GM10248 (cell line): Measurements from ENCODE around the gene ATP11A.

Source experiments
- CTCF ChIA-PET: fragments of 300-600 bp; sonication (Branson Sonifier 250); formaldehyde crosslinking; extraction: SDS; loops from one replicate; lab custom pipeline; 2021; ENCODE audit warnings: antibody characterized with exemption; lab: Yijun Ruan, JAX
- POLR2A ChIA-PET: fragments of 350-650 bp; sonication (Branson Sonifier 250); formaldehyde crosslinking; extraction: SDS; loops from one replicate; lab custom pipeline; 2020; ENCODE audit warnings: antibody characterized with exemption; lab: Yijun Ruan, JAX
- DNase-seq: peaks from one replicate; pipeline ENCODE4 v3.0.0; 2012; ENCODE audit errors: extremely low spot score
- TF ChIP-seq, protein P1 (sequence below): IDR thresholded peaks from 2 replicates; pipeline ENCODE4 v1.5.1; 2012; ENCODE audit warnings: mild to moderate bottlenecking, low read depth; ENCODE audit errors: extremely low read depth, missing control alignments, control extremely low read depth

The ATP11A gene

GRCh38 chr13:112713517-112714253, 23.8 kb downstream of the ATP11A start:
- CTCF ChIA-PET: no interaction called here
- TF ChIP-seq, protein P1, sequence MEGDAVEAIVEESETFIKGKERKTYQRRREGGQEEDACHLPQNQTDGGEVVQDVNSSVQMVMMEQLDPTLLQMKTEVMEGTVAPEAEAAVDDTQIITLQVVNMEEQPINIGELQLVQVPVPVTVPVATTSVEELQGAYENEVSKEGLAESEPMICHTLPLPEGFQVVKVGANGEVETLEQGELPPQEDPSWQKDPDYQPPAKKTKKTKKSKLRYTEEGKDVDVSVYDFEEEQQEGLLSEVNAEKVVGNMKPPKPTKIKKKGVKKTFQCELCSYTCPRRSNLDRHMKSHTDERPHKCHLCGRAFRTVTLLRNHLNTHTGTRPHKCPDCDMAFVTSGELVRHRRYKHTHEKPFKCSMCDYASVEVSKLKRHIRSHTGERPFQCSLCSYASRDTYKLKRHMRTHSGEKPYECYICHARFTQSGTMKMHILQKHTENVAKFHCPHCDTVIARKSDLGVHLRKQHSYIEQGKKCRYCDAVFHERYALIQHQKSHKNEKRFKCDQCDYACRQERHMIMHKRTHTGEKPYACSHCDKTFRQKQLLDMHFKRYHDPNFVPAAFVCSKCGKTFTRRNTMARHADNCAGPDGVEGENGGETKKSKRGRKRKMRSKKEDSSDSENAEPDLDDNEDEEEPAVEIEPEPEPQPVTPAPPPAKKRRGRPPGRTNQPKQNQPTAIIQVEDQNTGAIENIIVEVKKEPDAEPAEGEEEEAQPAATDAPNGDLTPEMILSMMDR: no peak
- POLR2A ChIA-PET: no interaction called here
- DNase-seq: no peak

GRCh38 chr13:112714376-112715174, 24.7 kb downstream of the ATP11A start:
- POLR2A ChIA-PET: no interaction called here
- CTCF ChIA-PET: no interaction called here
- no peak for DNase-seq
- TF ChIP-seq, protein P1: no peak

DNA sequence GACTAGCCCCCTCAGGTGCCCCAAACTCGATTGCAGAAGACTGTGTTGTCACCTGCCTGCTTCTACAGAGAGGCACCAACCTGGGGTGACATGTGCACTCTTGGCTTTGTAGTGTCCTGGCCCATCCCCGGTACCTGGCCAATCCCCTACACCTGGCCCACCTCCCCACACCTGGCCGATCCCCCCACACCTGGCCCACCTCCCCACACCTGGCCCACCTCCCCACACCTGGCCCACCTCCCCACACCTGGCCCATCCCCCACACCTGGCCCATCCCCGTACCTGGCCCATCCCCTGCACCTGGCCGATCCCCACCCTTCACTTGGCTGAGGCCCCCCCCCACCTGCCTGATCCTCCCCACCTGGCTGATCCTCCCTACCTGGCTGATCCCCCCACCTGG, 25.4 kb downstream of the ATP11A start:
- TF ChIP-seq, protein P1: no peak
- POLR2A ChIA-PET: no interaction called here
- CTCF ChIA-PET: no interaction called here
- no peak for DNase-seq

DNA sequence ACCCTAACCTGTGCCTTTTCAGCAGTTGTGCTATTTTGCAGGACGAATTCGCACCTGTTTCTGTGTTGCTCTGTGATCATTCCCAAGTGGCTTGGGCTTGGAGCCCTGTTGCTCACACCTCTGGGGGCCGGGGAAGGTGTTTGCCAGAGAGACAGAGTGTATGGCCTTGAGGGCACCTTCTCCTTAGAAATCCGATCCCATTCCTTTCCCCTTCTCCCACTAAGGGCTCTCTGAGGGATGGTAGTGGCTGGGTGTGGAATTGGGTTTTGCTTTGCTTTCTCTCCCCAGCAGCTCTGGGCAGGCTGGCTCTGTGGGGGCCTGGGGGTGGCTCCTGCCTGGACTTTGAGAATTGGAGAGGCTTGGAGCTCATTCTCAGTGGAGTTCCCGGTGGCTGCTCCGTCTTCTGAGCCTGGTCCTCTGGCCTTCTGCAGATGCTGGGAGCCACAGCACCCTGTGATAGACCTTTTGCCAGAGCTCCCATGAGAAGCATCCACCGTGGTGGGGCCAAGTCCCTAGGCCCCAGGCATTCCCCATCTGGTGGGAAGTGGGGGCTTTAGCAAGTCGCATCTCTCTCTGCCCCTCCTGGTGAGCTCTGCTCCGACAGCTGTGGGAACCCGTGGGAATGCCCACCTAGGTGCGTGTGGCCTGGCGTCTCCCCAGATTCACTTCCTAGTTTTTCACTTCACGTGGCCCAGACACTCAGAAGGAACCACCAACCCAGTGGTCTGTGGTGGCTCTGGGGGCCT, 26.1 kb downstream of the ATP11A start:
- ChIA-PET POLR2A (no interaction called here), CTCF (interaction anchor here (1.5 kb wide), 1 partner anchor 10 kb away, joined by 4 read pairs; no protein-coding TSS in a partner anchor)
- TF ChIP-seq, protein P1: no peak
- DNase-seq: no peak

GRCh38 chr13:112716461-112716820, 26.6 kb downstream of the ATP11A start:
- DNase-seq: no peak
- ChIA-PET POLR2A (no interaction called here), CTCF (interaction anchor here (1.5 kb wide), 1 partner anchor 10 kb away, joined by 4 read pairs; no protein-coding TSS in a partner anchor)
- TF ChIP-seq, protein P1: no peak

GRCh38 chr13:112716841-112717520, 27.1 kb downstream of the ATP11A start:
- ChIA-PET POLR2A (no interaction called here), CTCF (interaction anchor here (1.5 kb wide), 1 partner anchor 11 kb away, joined by 4 read pairs; no protein-coding TSS in a partner anchor)
- TF ChIP-seq, protein P1: no peak
- no peak for DNase-seq
